Liver (tissue), 9 donors: ENCODE results near the gene APOOL. TPM values are rescaled to one million over a fixed set of nuclear protein-coding genes. Genes with fewer than 3 reads are reported as not detected.

Experiments used
- DNase-seq: peaks from one replicate; pipeline ENCODE4 v3.0.0-alpha.2; 2017; ENCODE audit warnings: low spot score
- H3K27ac ChIP-seq, 2 donors: one replicate each; pipeline ENCODE4 v1.7.0; 2013; ENCODE audit warnings: inconsistent platforms in 2 of 2, low read length in 2 of 2, control low read depth in 1 of 2, low read depth in 1 of 2, mild to moderate bottlenecking in 1 of 2
- H3K27me3 ChIP-seq, 4 donors: one replicate each; pipeline versions ENCODE4 v1.6.1 to v1.7.0; 2013; ENCODE audit warnings: low read length in 3 of 4, inconsistent platforms in 1 of 4, mild to moderate bottlenecking in 1 of 4, moderate library complexity in 1 of 4; ENCODE audit not compliant: control insufficient read depth in 4 of 4, insufficient read depth in 4 of 4
- H3K36me3 ChIP-seq, 4 donors: one replicate each; pipeline versions ENCODE4 v1.6.1 to v1.7.0; 2013; ENCODE audit warnings: low read length in 3 of 4, mild to moderate bottlenecking in 3 of 4, low read depth in 1 of 4, moderate library complexity in 1 of 4; ENCODE audit not compliant: control insufficient read depth in 4 of 4, insufficient read depth in 3 of 4
- H3K4me1 ChIP-seq, 4 donors: one replicate each; pipeline versions ENCODE4 v1.6.1 to v1.7.0; 2013; ENCODE audit warnings: low read length in 3 of 4, mild to moderate bottlenecking in 3 of 4, moderate library complexity in 1 of 4; ENCODE audit not compliant: control insufficient read depth in 4 of 4, insufficient read depth in 4 of 4
- H3K4me3 ChIP-seq, 3 donors: one replicate each; pipeline versions ENCODE4 v1.6.1 to v1.7.0; 2013; ENCODE audit warnings: low read length in 3 of 3, control low read depth in 1 of 3, low read depth in 1 of 3, mild to moderate bottlenecking in 1 of 3
- H3K9ac ChIP-seq, 2 donors: one replicate each; pipeline ENCODE4 v1.7.0; 2013; ENCODE audit warnings: low read length in 2 of 2, mild to moderate bottlenecking in 2 of 2, moderate library complexity in 2 of 2, control low read depth in 1 of 2, low read depth in 1 of 2
- H3K9me3 ChIP-seq, 4 donors: one replicate each; pipeline versions ENCODE4 v1.6.1 to v1.7.0; 2013; ENCODE audit warnings: low read length in 3 of 4; ENCODE audit not compliant: control insufficient read depth in 4 of 4
- ATF3 ChIP-seq: IDR thresholded peaks from 2 replicates; pipeline ENCODE4 v1.6.1; 2016; ENCODE audit warnings: antibody characterized with exemption
- CTCF ChIP-seq: fragments of 150-350 bp; IDR thresholded peaks from 2 replicates; pipeline ENCODE4 v1.5.1; 2017; ENCODE audit warnings: improper control_type of control experiment, low read depth, low read length; ENCODE audit not compliant: missing input control
- EGR1 ChIP-seq, 2 donors: IDR thresholded peaks; 2 replicates each; pipeline ENCODE4 v1.6.1; 2016 to 2018; ENCODE audit warnings: antibody characterized with exemption in 2 of 2, low read depth in 2 of 2
- FOXA1 ChIP-seq: IDR thresholded peaks from 2 replicates; pipeline ENCODE4 v1.6.1; 2016; ENCODE audit warnings: antibody characterized with exemption
- FOXA2 ChIP-seq: IDR thresholded peaks from 2 replicates; pipeline ENCODE4 v1.6.1; 2016; ENCODE audit warnings: antibody characterized with exemption
- GABPA ChIP-seq, 2 donors: IDR thresholded peaks in 1 of 2; conservative IDR thresholded peaks in 1 of 2; 2 replicates each; pipeline ENCODE4 v1.6.1; 2016; ENCODE audit warnings: antibody characterized with exemption in 2 of 2, mild to moderate bottlenecking in 1 of 2, moderate library complexity in 1 of 2
- HNF4A ChIP-seq, 2 donors: conservative IDR thresholded peaks; 2 replicates each; pipeline ENCODE4 v1.6.1; 2016; ENCODE audit warnings: antibody characterized with exemption in 2 of 2, mild to moderate bottlenecking in 2 of 2
- HNF4G ChIP-seq: IDR thresholded peaks from 2 replicates; pipeline ENCODE4 v1.6.1; 2016; ENCODE audit warnings: antibody characterized with exemption
- JUND ChIP-seq, 2 donors: IDR thresholded peaks; 2 replicates each; pipeline ENCODE4 v1.6.1; 2016; ENCODE audit warnings: antibody characterized with exemption in 2 of 2
- MAX ChIP-seq: IDR thresholded peaks from 2 replicates; pipeline ENCODE4 v1.6.1; 2016; ENCODE audit warnings: antibody characterized with exemption
- NR2F2 ChIP-seq: IDR thresholded peaks from 2 replicates; pipeline ENCODE4 v1.6.1; 2016; ENCODE audit warnings: antibody characterized with exemption
- RAD21 ChIP-seq, 2 donors: IDR thresholded peaks; 2 replicates each; pipeline ENCODE4 v1.6.1; 2016; ENCODE audit warnings: antibody characterized with exemption in 2 of 2, mild to moderate bottlenecking in 2 of 2
- REST ChIP-seq: IDR thresholded peaks from 2 replicates; pipeline ENCODE4 v1.6.1; 2016; ENCODE audit warnings: antibody characterized with exemption, mild to moderate bottlenecking
- RXRA ChIP-seq, 2 donors: IDR thresholded peaks; 2 replicates each; pipeline ENCODE4 v1.6.1; 2017 to 2018; ENCODE audit warnings: antibody characterized with exemption in 2 of 2, mild to moderate bottlenecking in 1 of 2
- SP1 ChIP-seq: IDR thresholded peaks from 2 replicates; pipeline ENCODE4 v1.6.1; 2018; ENCODE audit warnings: antibody characterized with exemption, mild to moderate bottlenecking
- TAF1 ChIP-seq: conservative IDR thresholded peaks from 2 replicates; pipeline ENCODE4 v1.6.1; 2016; ENCODE audit warnings: antibody characterized with exemption, mild to moderate bottlenecking
- YY1 ChIP-seq: IDR thresholded peaks from 2 replicates; pipeline ENCODE4 v1.6.1; 2016; ENCODE audit warnings: antibody characterized with exemption, mild to moderate bottlenecking
- ZBTB33 ChIP-seq: IDR thresholded peaks from 2 replicates; pipeline ENCODE4 v1.6.1; 2016; ENCODE audit warnings: antibody characterized with exemption
- WGBS: extraction: QIAGEN DNeasy Blood & Tissue Kit; methylation state at CpG from one replicate; pipeline ENCODE4 v1.1.7; 2013; 5-methylcytosine and 5-hydroxymethylcytosine counted together
- polyA plus RNA-seq, 2 donors: library from polyadenylated mRNA; stranded (reverse) in 1 of 2; unstranded in 1 of 2; fragments of 200-250 nt in 1 of 2; fragments of >200 nt in 1 of 2; fragmentation: Nextera tagmentation in 1 of 2; extraction: Ambion mirVana in 1 of 2; gene quantifications; one replicate each; pipeline versions ENCODE4 v1.2.1 to v1.2.3, GENCODE V29; 2013 to 2015
- total RNA-seq, 2 donors: library from RNA; depleted of rRNA; stranded (reverse); fragments of >200 nt; gene quantifications; one replicate each; pipeline ENCODE4 v1.2.3, GENCODE V29; 2014
- donor health status: healthy.
- donor health status: healthy.
- donor health status: healthy.
- donor health status: healthy.
- donor health status: healthy.

APOOL gene
- total and polyA plus RNA-seq, 4 donors, result 7.5 to 12.1 (median 10.7) TPM

- H3K4me1 ChIP-seq, result no peaks in the 10 kb centered on the region
- no peak for TF ChIP-seq HNF4A (conservative IDR thresholded peaks at IDR 0.05)
- no peak for TF ChIP-seq SP1
- no peak for TF ChIP-seq FOXA1
- TF ChIP-seq YY1, result no peak
- no peak for TF ChIP-seq NR2F2
- TF ChIP-seq REST, result no peak
- TF ChIP-seq ZBTB33, result no peak
- no peak for TF ChIP-seq FOXA2
- TF ChIP-seq JUND (IDR thresholded peaks at IDR 0.05), result no peak
- TF ChIP-seq MAX, result no peak
- no peak for TF ChIP-seq RAD21 (IDR thresholded peaks at IDR 0.05)
- TF ChIP-seq CTCF, result no peak
- no peak for TF ChIP-seq GABPA (IDR thresholded peaks at IDR 0.05 in 1 of 2, conservative IDR thresholded peaks at IDR 0.05 in 1 of 2)
- no peak for TF ChIP-seq ATF3
- TF ChIP-seq HNF4G, result no peak
- no peak for TF ChIP-seq TAF1
- TF ChIP-seq EGR1 (IDR thresholded peaks at IDR 0.05; ENCODE audit: low read depth in 2 of 2), result no peak
- TF ChIP-seq RXRA (IDR thresholded peaks at IDR 0.05), result no peak
- H3K27me3 ChIP-seq, result no peaks in the 10 kb centered on the region
- no peak overlapping the region for H3K4me3 ChIP-seq
- H3K9me3 ChIP-seq, result peaks cover 0 to 3% (median 0%) of the 10 kb centered on the region in 4 donors
- DNase-seq, result no peak
- H3K27ac ChIP-seq, result no peak overlapping the region
- WGBS, result 88% methylated on average over 4 of the region's 4 CpGs
- no peak overlapping the region for H3K9ac ChIP-seq
- no peaks in the 10 kb centered on the region for H3K36me3 ChIP-seq
Measured at GRCh38 chrX:85107407-85107806, 103.7 kb downstream of the APOOL start.
